HL-60 (cell line): ENCODE measurements around the gene ARHGEF4.

ENCODE experiments used
- DNase-seq, 2 experiments: peaks; one replicate each; pipeline ENCODE4 v3.0.0-alpha.2; 2010 to 2020; ENCODE audit warnings: low read depth in 1 of 2, low spot score in 1 of 2
- H3K27ac ChIP-seq: fragments of 250-450 bp; sonication (Bioruptor Pico); replicated peaks from 2 replicates; pipeline ENCODE4 v1.5.1; 2020; ENCODE audit warnings: mild to moderate bottlenecking, moderate library complexity
- H3K27me3 ChIP-seq: fragments of 250-450 bp; sonication (Bioruptor Pico); 2 replicates; pipeline ENCODE4 v1.5.1; 2021; ENCODE audit warnings: mild to moderate bottlenecking, moderate library complexity; ENCODE audit not compliant: insufficient read depth, poor library complexity, severe bottlenecking
- H3K4me3 ChIP-seq: replicated peaks from 2 replicates; pipeline ENCODE4 v1.5.1; 2011; ENCODE audit warnings: mild to moderate bottlenecking, control low read depth, low read length; ENCODE audit not compliant: insufficient read depth
- CTCF ChIP-seq: IDR thresholded peaks from one replicate; pipeline ENCODE4 v1.5.1; 2011; ENCODE audit warnings: low read length, control low read depth, inconsistent platforms; ENCODE audit not compliant: insufficient read depth
- GABPA ChIP-seq: IDR thresholded peaks from 2 replicates; pipeline ENCODE4 v1.6.1; 2012; ENCODE audit warnings: low read depth
- POLR2AphosphoS5 ChIP-seq: IDR thresholded peaks from 2 replicates; pipeline ENCODE4 v1.6.1; 2012; ENCODE audit warnings: low read depth
- REST ChIP-seq: IDR thresholded peaks from 2 replicates; pipeline ENCODE4 v1.6.1; 2012; ENCODE audit warnings: low read depth; ENCODE audit not compliant: insufficient replicate concordance
- SPI1 ChIP-seq: IDR thresholded peaks from 2 replicates; pipeline ENCODE4 v1.6.1; 2012; ENCODE audit warnings: low read depth, mild to moderate bottlenecking, borderline replicate concordance

The ARHGEF4 gene

GRCh38 chr2:131010566-131010965 lies 173.9 kb downstream of the ARHGEF4 start:
- TF ChIP-seq REST (no peak), SPI1 (no peak), CTCF (no peak), GABPA (no peak), POLR2AphosphoS5 (no peak)
- H3K4me3 ChIP-seq, result no peak overlapping the region
- H3K27ac ChIP-seq, result no peak overlapping the region
- no peak for DNase-seq
- peaks cover 8% of the 10 kb centered on the region for H3K27me3 ChIP-seq

- no peak overlapping the region for H3K27ac ChIP-seq
- no peak for DNase-seq
- no peak overlapping the region for H3K4me3 ChIP-seq
- peaks cover 9% of the 10 kb centered on the region for H3K27me3 ChIP-seq
- TF ChIP-seq SPI1, result no peak
Observed at GRCh38 chr2:131011486-131011885, 174.8 kb downstream of the ARHGEF4 start.

GRCh38 chr2:131014141-131014540 lies 177.4 kb downstream of the ARHGEF4 start:
- Histone ChIP-seq H3K27me3 (peaks cover 13% of the 10 kb centered on the region), H3K27ac (no peak overlapping the region), H3K4me3 (no peak overlapping the region)
- no peak for DNase-seq
- TF ChIP-seq CTCF, result no peak

- no peak for DNase-seq
- no peak overlapping the region for H3K4me3 ChIP-seq
Observed at GRCh38 chr2:131015764-131016163, 179.1 kb downstream of the ARHGEF4 start.

More at GRCh38 chr2:131015764-131016163, 179.1 kb downstream of the ARHGEF4 start:
- TF ChIP-seq GABPA (no peak), CTCF (no peak), SPI1 (no peak), REST (no peak), POLR2AphosphoS5 (no peak)
- Histone ChIP-seq H3K27me3 (peaks cover 13% of the 10 kb centered on the region), H3K27ac (no peak overlapping the region)
